NCI-H1694 treated with DMSO at 0.1 percent for 48 hours (cell line): ENCODE measurements around the gene RABGGTB.
"Not testable (repeated sequence)": the region's sequence is repeated elsewhere in the genome, so short reads cannot be mapped to it uniquely, and the experiment has no call there.

ENCODE experiments used
- DNase-seq: peaks from one replicate; lab custom pipeline; 2025; lab: John Stamatoyannopoulos, UW

The RABGGTB gene

DNA sequence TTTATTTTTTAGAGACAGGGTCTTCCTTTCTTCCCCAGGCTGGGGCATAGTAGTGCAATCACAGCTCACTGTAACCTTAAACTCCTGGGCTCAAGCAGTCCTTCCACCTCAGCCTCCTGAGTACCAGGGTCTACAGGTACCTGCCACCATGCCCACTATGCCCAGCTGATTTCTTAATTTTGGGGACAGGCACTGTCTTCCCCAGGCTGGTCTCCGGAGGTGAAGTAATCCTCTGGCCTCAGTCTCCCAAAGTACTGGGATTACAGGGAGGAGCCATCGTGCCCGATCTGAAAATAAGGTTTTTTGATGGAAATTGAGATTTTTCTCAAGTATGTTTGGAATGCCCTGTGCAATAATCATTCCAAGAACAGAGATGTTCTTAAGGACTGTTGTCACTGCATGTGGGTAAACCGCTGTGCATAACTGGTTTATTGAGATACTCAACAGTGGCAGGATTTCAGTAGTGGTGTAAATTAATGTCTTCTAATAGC is 9.7 kb downstream of the RABGGTB start:
- no peak for DNase-seq

DNA sequence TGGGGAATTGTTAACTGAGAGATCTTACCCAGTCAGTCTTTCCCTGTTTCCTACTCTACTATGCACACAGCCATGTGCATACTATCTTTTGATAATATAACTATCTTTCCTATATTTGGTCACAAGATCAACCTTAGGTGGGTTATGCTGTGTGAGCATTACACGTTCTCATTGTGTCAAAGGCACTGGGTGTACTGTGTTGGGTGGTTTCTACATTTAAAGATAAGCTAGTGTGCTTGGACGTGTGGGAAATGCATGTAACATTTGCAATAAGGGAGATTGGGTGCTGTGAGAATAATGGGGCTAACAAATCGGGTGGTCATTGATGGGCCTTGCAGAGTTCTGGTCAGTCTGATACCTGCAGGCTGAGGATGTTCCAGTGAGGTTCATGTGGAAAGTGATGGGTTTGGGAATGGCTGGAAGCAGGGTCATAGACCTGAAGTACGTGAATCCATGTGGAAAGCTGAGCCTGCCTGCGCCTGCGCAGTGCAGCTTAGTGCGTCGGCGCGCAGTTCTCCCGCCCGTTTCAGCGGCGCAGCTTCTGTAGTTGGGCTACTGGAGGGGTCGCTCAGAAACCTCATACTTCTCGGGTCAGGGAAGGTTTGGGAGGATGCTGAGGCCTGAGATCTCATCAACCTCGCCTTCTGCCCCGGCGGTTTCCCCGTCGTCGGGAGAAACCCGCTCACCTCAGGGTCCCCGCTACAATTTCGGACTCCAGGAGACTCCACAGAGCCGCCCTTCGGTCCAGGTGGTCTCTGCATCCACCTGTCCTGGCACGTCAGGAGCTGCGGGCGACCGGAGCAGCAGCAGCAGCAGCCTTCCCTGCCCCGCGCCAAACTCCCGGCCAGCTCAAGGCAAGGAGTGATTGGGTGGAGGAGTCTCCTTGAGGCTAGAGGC is 10.6 kb downstream of the RABGGTB start, which contains the start of gene MSH4:
Gene MSH4, plus strand, starts transcription at position 507 of the 897 bp plus-strand sequence. Its CDS starts 104 bp downstream, at position 611.
- no peak for DNase-seq

DNA sequence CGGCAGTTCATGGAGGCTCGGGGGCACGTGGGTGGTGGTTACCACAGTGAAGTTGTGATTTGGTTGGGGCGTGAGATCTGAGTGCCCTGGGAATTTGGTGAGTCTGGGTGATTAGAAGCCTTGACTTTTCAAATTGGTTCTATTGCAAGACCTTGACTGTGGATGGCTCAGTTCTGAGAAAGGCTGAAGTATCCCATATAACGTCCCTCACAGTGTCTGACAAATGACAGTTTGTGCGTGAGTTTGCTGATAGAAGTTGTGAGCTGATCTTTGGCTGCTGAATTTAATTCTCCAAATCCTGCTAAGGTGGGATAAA is 11.2 kb downstream of the RABGGTB start:
- DNase-seq: no peak

DNA sequence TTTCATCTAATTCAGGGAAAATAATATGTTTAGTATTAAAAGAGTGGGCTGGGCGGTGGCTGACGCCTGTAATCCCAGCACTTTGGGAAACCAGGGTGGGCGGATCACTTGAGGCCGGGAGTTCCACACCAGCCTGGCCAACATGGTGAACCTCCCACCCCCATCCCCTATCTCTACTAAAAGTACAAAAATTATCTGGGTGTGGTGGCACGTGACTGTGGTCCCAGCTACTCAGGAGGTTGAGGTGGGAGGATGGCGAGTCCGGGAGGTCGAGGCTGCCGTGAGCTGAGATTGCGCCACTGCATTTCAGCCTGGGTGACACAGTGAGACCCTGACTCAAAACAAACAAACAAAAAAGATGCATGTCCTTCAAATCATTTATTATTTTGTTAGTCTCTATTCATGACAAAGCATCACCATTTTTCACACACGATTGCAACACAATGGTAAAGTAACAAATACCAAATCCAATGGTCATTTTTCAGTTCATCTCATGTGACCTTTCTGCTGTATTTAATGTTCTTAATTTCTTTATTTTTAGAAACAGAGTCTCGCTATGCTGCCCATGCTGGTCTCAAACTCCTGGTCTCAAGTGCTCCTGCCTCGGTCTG is 11.7 kb downstream of the RABGGTB start:
- no peak for DNase-seq

DNA sequence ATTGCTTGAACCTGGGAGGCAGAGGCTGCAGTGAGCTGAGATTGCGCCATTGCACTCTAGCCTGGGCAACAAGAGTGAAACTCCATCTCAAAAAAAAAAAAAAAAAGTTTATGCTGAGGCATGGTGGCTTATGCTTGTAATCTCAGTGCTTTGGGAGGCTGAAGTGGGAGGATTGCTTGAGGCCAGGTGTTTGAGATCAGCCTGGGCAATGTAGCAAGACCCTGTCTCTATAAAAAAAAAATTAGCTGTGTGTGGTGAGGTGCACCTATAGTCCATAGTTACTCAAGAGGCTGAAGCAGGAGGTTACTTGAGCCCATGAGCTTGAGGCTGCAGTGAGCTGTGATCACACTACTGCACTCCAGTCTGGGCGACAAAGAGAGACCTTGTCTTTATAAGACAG is 15.4 kb downstream of the RABGGTB start:
- not testable (repeated sequence) for DNase-seq

DNA sequence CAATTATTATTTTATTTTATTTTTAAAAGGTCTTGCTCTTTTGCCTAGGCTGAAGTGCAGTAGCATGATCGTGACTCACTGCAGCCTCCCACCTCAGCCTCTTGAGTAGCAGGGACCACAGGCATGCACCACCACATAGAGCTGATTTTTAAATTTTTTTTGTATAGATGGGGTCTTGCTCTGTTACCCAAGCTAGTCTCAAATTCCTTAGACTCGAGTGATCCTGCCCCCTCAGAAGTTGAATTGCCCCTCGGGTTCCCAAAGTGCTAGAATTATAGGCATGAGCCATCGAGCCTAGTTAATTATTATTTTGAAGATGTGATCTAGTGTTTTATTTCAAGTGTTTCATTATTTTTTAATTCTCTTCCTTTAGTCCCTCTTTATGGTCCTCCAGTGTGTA is 22.9 kb downstream of the RABGGTB start:
- no peak for DNase-seq

DNA sequence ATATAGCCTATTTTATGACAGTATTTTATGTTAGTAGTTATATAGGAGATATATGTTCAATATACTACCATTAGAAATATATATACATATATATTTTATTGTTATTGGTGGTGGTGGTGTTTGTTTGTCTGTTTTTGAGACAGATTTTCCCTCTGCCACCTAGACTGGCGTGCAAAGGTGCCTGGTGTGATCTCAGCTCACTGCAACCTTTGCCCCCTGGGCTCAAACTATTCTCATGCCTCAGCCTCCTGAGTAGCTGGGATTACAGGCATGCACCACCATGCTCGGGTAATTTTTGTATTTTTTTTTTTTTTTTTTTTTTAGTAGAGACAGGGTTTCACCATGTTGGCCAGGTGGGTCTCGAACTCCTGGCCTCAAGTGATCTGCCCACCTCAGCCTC is 24.1 kb downstream of the RABGGTB start:
- not testable (repeated sequence) for DNase-seq

DNA sequence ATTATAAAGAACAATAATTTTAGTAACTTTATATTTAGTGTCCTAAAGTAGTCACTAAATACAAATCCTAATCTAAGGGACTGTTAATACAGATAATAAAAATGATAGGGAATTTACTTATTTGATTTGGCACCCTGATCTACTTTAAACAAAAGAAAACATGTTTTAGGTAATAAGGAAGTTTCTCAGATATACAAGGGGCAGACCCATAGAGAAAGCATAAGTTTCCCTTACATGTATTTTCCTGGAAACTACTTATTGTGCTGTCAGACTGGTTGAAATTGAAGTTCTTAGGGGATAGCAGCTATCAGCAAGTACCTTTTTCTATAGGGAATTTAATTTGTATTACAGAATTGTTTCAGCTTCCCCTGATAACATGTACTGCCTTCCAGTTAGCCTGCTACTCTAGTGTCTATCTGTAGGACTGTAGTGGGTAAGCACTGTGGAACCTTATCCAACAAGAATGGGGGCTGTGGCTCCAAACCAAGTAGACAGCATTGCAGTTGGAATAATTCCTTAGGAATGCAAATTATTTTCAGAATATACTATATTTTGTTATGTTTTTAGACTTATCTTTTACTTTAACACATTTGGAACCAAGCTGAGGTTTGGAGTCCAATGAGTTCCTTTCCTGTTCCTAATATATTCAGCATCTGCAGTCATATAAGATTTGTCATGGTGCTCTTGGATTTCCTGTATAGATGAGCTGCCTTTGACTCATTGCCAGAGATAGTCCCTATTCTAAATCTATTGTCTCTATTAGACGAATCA is 25.3 kb downstream of the RABGGTB start:
- no peak for DNase-seq

DNA sequence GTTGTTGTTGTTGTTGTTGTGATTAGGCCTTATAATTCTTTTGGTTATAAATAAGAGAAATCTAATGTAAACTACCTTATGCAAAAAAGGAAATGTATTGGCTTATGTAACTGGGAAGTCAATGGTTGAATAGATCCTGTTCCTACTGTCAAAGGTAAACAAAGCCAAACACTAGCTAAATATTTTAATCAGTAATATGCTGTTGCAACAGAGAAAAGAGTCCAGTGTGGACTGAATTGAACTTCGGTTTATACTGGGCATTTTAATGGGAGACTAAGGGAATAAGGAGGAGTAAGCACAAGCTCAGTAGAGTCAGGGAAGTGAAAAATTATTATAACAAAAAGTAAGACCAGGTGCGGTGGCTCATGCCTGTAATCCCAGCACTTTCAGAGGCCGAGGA is 26.0 kb downstream of the RABGGTB start:
- DNase-seq: no peak

DNA sequence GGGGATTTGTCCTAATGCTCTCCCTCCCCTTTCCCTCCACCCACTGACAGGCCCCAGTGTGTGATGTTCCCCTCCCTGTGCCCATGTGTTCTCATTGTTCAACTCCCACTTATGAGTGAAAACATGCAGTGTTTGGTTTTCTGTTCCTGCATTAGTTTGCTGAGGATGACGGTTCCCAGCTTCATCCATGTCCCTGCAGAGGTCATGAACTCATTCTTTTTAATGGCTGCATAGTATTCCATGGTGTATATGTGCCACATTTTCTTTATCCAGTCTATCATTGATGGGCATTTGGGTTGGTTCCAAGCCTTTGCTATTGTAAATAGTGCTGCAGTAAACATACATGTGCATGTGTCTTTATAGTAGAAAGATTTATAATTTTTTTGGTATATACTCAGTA is 37.5 kb downstream of the RABGGTB start:
- not testable (repeated sequence) for DNase-seq

DNA sequence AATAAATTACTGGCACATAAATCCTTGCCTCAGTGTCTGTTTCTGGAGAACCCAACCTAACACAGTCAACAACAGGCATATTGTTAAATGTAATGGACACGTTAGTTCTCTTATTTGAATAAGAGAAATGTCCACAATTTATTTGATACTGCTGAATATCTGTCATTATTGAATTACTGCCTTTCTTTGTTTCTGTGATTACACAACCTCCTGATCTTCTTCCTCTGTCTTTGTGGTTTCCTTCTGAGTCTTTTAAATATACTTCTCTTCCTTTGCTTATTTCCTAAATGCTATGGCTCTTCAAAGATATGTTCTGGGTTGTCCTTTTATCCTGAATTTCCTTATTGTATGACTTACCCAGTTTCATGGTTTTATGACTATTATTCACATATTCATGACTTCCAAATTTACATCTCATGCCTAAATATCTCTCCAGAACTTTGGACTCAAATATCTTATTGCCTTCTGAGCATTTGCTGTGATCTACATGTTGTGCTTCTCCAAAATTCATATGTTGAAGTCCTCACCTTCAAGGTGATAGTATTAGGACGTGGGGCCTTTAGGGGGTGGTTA is 50.6 kb downstream of the RABGGTB start:
- DNase-seq: no peak

DNA sequence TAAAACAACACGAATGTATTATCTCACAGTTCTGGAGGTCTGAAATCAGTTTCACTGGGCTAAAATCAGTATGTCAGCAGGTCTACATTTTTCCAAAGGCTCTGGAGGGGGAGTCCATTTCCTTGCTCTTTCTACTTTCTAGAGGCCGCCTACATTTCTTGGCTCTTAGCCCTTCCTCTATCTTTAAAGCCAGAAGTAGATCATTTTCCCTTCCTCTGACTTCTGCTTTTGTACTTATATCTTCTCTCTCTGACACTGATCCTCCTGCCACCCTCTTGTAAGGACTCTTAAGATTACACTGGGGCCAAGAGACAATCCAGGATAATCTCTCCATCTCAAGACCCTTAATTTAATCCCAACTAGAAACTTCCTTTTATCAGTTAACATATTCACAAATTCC is 52.0 kb downstream of the RABGGTB start:
- DNase-seq: no peak

DNA sequence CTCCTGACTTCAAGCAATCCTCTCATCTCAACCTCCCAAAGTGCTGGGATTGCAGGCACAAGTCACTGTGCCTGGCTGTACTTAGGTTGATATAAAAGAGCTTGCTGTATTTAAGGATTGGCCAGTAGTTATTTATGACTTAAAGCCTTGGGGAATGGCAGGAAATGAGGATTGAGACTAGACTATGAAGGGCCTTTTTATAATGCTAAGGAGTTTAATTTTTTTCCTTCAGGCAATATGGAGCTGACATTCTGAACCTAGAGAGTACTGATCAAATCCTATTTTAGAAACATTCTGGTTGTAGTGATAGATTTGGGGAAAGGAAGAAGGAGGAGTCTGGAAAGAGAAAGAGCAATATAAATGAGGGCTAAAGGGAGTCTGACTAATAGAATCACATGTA is 55.4 kb downstream of the RABGGTB start:
- DNase-seq: no peak
